Gastrocnemius medialis (tissue), 4 donors: Measurements from ENCODE around the gene PYGO1. TPM values are rescaled to one million over a fixed set of nuclear protein-coding genes. Genes with fewer than 3 reads are reported as not detected.
"Not testable (repeated sequence)": the region's sequence is repeated elsewhere in the genome, so short reads cannot be mapped to it uniquely, and the experiment has no call there.

ENCODE experiments used
- ATAC-seq, 2 donors: fragments of 150-250 bp; one replicate each; pipeline ENCODE4 v1.9.1; 2016
- DNase-seq, 2 donors: peaks; one replicate each; pipeline ENCODE4 v3.0.0-alpha.2; 2019
- H3K27ac ChIP-seq, 4 donors: fragments of 200-600 bp; sonication (generic); 1 replicate in 1 of 4; 2 replicates in 3 of 4; pipeline ENCODE4 v1.5.1; 2016 to 2018; ENCODE audit warnings: mild to moderate bottlenecking in 2 of 4, moderate library complexity in 1 of 4
- H3K27me3 ChIP-seq, 3 donors: fragments of 200-600 bp; sonication (generic) in 2 of 3; 1 replicate in 1 of 3; 2 replicates in 2 of 3; pipeline versions ENCODE4 v1.5.1 to v1.6.0; 2016 to 2019; ENCODE audit warnings: mild to moderate bottlenecking in 1 of 3, moderate library complexity in 1 of 3
- H3K36me3 ChIP-seq, 2 donors: fragments of 200-600 bp; sonication (generic) in 1 of 2; one replicate each; pipeline ENCODE4 v1.5.1; 2017 to 2018
- H3K4me1 ChIP-seq, 2 donors: fragments of 200-600 bp; sonication (generic) in 1 of 2; one replicate each; pipeline ENCODE4 v1.5.1; 2016 to 2017; ENCODE audit warnings: mild to moderate bottlenecking in 2 of 2
- H3K4me3 ChIP-seq, 4 donors: fragments of 200-600 bp; sonication (generic) in 3 of 4; 1 replicate in 1 of 4; 2 replicates in 3 of 4; pipeline ENCODE4 v1.5.1; 2016 to 2019; ENCODE audit warnings: mild to moderate bottlenecking in 2 of 4
- H3K9me3 ChIP-seq, 3 donors: fragments of 200-600 bp; sonication (generic) in 2 of 3; 1 replicate in 1 of 3; 2 replicates in 2 of 3; pipeline ENCODE4 v1.5.1; 2016 to 2019
- POLR2A ChIP-seq, 2 donors: fragments of 450-650 bp; IDR thresholded peaks; one replicate each; pipeline ENCODE4 v1.6.1; 2017; ENCODE audit warnings: antibody characterized with exemption in 2 of 2, mild to moderate bottlenecking in 2 of 2, moderate library complexity in 2 of 2
- in situ Hi-C, 4 donors: fragments of 200-750 bp; cut with MboI; loops; one replicate each; pipeline versions ENCODE4 v1.15.0 to v1.8.0; 2017; ENCODE audit warnings: low sequenced_read_pairs in 4 of 4
- intact Hi-C: fragments of 100-400 bp; cut with DNase I; formaldehyde crosslinking; loops from one replicate; pipeline ENCODE4 v1.15.1; 2023; ENCODE audit warnings: low total_unique reads
- total RNA-seq, 4 donors: library from RNA; depleted of rRNA; stranded (reverse); fragments of >200 nt; gene quantifications; one replicate each; pipeline versions ENCODE4 v1.1.0 to v1.2.3, GENCODE V29; 2016
- TF ChIP-seq, protein P1 (sequence below), 5 experiments: fragments of 450-650 bp in 3 of 5; fragments of 200-600 bp in 2 of 5; sonication (generic) in 2 of 5; IDR thresholded peaks in 4 of 5; conservative IDR thresholded peaks in 1 of 5; 1 replicate in 4 of 5; 2 replicates in 1 of 5; pipeline ENCODE4 v1.5.1; 2016 to 2019; ENCODE audit warnings: antibody characterized with exemption in 5 of 5, mild to moderate bottlenecking in 3 of 5, moderate library complexity in 3 of 5

The PYGO1 gene
- total RNA-seq, 4 donors from 2014 or later, result 26.7 to 39.1 (median 32.3) TPM

DNA sequence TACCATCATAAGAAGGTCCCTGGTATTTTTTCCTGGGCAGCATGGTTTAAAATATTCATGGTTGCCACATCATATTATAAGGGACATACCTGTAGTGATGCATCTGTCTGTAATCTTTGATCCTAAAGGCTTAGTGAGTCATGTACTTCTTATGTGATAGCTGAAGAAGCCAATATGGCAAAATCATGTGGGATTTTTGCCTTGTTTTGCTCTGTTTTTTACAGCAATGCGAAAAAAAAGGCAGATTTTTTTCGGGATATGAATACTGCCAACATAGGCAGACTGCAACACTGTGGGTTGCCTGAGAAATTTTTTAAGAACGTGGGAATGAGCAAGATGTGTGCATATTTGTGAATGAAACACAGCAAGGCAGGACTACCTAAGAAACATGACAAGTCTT lies 11.3 kb upstream of the PYGO1 start:
- DNase-seq (no peak), ATAC-seq (no peak)
- Histone ChIP-seq H3K27me3 (no peaks in the 10 kb centered on the region), H3K4me1 (no peaks in the 10 kb centered on the region), H3K27ac (no peak overlapping the region), H3K9me3 (no peaks in the 10 kb centered on the region), H3K36me3 (no peaks in the 10 kb centered on the region), H3K4me3 (no peak overlapping the region)
- TF ChIP-seq, protein P1, sequence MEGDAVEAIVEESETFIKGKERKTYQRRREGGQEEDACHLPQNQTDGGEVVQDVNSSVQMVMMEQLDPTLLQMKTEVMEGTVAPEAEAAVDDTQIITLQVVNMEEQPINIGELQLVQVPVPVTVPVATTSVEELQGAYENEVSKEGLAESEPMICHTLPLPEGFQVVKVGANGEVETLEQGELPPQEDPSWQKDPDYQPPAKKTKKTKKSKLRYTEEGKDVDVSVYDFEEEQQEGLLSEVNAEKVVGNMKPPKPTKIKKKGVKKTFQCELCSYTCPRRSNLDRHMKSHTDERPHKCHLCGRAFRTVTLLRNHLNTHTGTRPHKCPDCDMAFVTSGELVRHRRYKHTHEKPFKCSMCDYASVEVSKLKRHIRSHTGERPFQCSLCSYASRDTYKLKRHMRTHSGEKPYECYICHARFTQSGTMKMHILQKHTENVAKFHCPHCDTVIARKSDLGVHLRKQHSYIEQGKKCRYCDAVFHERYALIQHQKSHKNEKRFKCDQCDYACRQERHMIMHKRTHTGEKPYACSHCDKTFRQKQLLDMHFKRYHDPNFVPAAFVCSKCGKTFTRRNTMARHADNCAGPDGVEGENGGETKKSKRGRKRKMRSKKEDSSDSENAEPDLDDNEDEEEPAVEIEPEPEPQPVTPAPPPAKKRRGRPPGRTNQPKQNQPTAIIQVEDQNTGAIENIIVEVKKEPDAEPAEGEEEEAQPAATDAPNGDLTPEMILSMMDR (IDR thresholded peaks at IDR 0.05 in 4 of 5, conservative IDR thresholded peaks at IDR 0.05 in 1 of 5), result no peak
- no peak for TF ChIP-seq POLR2A (IDR thresholded peaks at IDR 0.05)
- in situ Hi-C loops, result no loop called here
- intact Hi-C loops, result no loop called here

- ATAC-seq, H3K27me3 ChIP-seq, H3K27ac ChIP-seq, H3K4me1 ChIP-seq, H3K36me3 ChIP-seq, H3K4me3 ChIP-seq, H3K9me3 ChIP-seq, in situ Hi-C loops, DNase-seq: not testable (repeated sequence)
- intact Hi-C loops, result loop anchor here (5.0 kb wide), 1 partner anchor 66 kb away; no protein-coding TSS in a partner anchor
Observed at GRCh38 chr15:55593019-55593418, 4.9 kb upstream of the PYGO1 start.

- TF ChIP-seq, protein P1 (IDR thresholded peaks at IDR 0.05 in 4 of 5, conservative IDR thresholded peaks at IDR 0.05 in 1 of 5), result no peak
- no peak for TF ChIP-seq POLR2A (IDR thresholded peaks at IDR 0.05)
- no peaks in the 10 kb centered on the region for H3K27me3 ChIP-seq
- no peaks in the 10 kb centered on the region for H3K9me3 ChIP-seq
- H3K27ac ChIP-seq, result no peak overlapping the region
- H3K36me3 ChIP-seq, result no peaks in the 10 kb centered on the region
- in situ Hi-C loops (no loop called here), intact Hi-C loops (loop anchor here (5.0 kb wide), 1 partner anchor 63 kb away; no protein-coding TSS in a partner anchor)
- H3K4me3 ChIP-seq, result no peak overlapping the region
- peaks cover 3 to 13% of the 10 kb centered on the region in 2 donors for H3K4me1 ChIP-seq
- DNase-seq (no peak), ATAC-seq (no peak)
Observed at GRCh38 chr15:55590788-55591187, 2.6 kb upstream of the PYGO1 start.

GRCh38 chr15:55589287-55589686 lies 1.1 kb upstream of the PYGO1 start:
- Histone ChIP-seq H3K9me3 (no peaks in the 10 kb centered on the region), H3K36me3 (no peaks in the 10 kb centered on the region), H3K27ac (peak overlapping the region; percentile 88 to 93 (median 92)), H3K4me3 (peak overlapping the region; percentile 63 to 76 (median 67)), H3K4me1 (peaks cover 3 to 23% of the 10 kb centered on the region in 2 donors), H3K27me3 (no peaks in the 10 kb centered on the region)
- TF ChIP-seq POLR2A (IDR thresholded peaks at IDR 0.05), result no peak
- TF ChIP-seq, protein P1 (IDR thresholded peaks at IDR 0.05 in 4 of 5, conservative IDR thresholded peaks at IDR 0.05 in 1 of 5), result no peak
- in situ Hi-C loops, result loop anchor here in 1 of 4 donors (5.0 kb wide), 1 partner anchor 48 kb away; no protein-coding TSS in a partner anchor
- ATAC-seq (no peak), DNase-seq (no peak)
- intact Hi-C loops, result loop anchor here (1.0 kb wide), 1 partner anchor 50 kb away; no protein-coding TSS in a partner anchor

DNA sequence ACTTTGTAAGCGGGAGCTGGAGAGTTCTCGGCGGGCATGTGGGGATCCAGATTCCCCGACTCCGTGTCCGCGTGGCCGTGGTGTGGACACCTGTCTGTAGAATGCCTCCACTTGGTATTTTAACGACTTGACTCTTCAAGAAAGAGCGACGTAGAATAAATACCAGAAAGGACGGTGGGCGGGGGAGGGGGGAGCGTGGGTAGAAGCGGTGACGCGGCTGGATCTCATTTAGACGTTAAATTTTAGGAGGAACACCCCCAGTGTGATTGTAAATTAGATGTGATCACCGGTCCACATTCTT lies 620 bp upstream of the PYGO1 start:
- peaks cover 3 to 23% of the 10 kb centered on the region in 2 donors for H3K4me1 ChIP-seq
- no peak for DNase-seq
- H3K4me3 ChIP-seq, result peak overlapping the region; percentile 63 to 76 (median 67)
- H3K27ac ChIP-seq, result peak overlapping the region; percentile 88 to 93 (median 92)
- H3K27me3 ChIP-seq, result no peaks in the 10 kb centered on the region
- in situ Hi-C loops, result loop anchor here in 1 of 4 donors (5.0 kb wide), 1 partner anchor 49 kb away; no protein-coding TSS in a partner anchor
- no peak for ATAC-seq
- H3K9me3 ChIP-seq, result no peaks in the 10 kb centered on the region
- TF ChIP-seq, protein P1 (IDR thresholded peaks at IDR 0.05 in 4 of 5, conservative IDR thresholded peaks at IDR 0.05 in 1 of 5), result no peak
- no peaks in the 10 kb centered on the region for H3K36me3 ChIP-seq
- intact Hi-C loops, result loop anchor here (1.0 kb wide), 1 partner anchor 51 kb away; no protein-coding TSS in a partner anchor
